B cell (primary cell): ENCODE measurements around the gene IL20. TPM values are rescaled to one million over a fixed set of nuclear protein-coding genes. Genes with fewer than 3 reads are reported as not detected.

ENCODE experiments used
- ATAC-seq: fragments of 200-7000 bp; cut with Tn5 transposase; one replicate; pipeline ENCODE4 v1.10.0; 2021; ENCODE audit warnings: low read depth, mild to moderate bottlenecking, moderate number of reproducible peaks, moderate library complexity
- CTCF ChIA-PET: fragments of 350-600 bp; sonication (Branson Sonifier 250); formaldehyde crosslinking; loops from one replicate; lab custom pipeline; 2021; ENCODE audit warnings: antibody characterized with exemption, inconsistent platforms; lab: Charles Lee
- POLR2A ChIA-PET: fragments of 350-600 bp; sonication (Branson Sonifier 250); formaldehyde crosslinking; loops from one replicate; lab custom pipeline; 2021; ENCODE audit warnings: antibody characterized with exemption; lab: Charles Lee
- DNase-seq: peaks from one replicate; pipeline ENCODE4 v3.0.0; 2013
- H2AFZ ChIP-seq: 2 replicates; pipeline ENCODE4 v1.6.1; 2012; ENCODE audit warnings: mild to moderate bottlenecking, low read depth, low read length; ENCODE audit not compliant: insufficient read depth, poor library complexity, severe bottlenecking
- H3K27ac ChIP-seq, 2 donors: 1 replicate in 1 of 2; 2 replicates in 1 of 2; pipeline ENCODE4 v1.5.1; 2012 to 2013; ENCODE audit warnings: low read length in 2 of 2, mild to moderate bottlenecking in 2 of 2, moderate library complexity in 1 of 2
- H3K27me3 ChIP-seq, 4 experiments: fragments of 200-600 bp in 1 of 4; sonication (generic) in 1 of 4; replicated peaks in 1 of 4; 1 replicate in 2 of 4; 2 replicates in 2 of 4; pipeline versions ENCODE4 v1.6.1 to v1.7.0; 2013 to 2016; ENCODE audit warnings: low read length in 3 of 4, mild to moderate bottlenecking in 2 of 4, mixed read lengths in 1 of 4, moderate library complexity in 1 of 4; ENCODE audit not compliant: insufficient read depth in 4 of 4, control insufficient read depth in 3 of 4; ENCODE audit errors: control extremely low read depth in 1 of 4
- H3K36me3 ChIP-seq, 2 experiments: replicated peaks in 1 of 2; 1 replicate in 1 of 2; 2 replicates in 1 of 2; pipeline versions ENCODE4 v1.6.1 to v1.7.1; 2013; ENCODE audit warnings: low read length in 1 of 2; ENCODE audit not compliant: insufficient read depth in 2 of 2, control insufficient read depth in 1 of 2; ENCODE audit errors: control extremely low read depth in 1 of 2, extremely low read depth in 1 of 2
- H3K4me1 ChIP-seq, 2 donors: fragments of 200-600 bp in 1 of 2; sonication (generic) in 1 of 2; 1 replicate in 1 of 2; 2 replicates in 1 of 2; pipeline versions ENCODE4 v1.5.1 to v1.6.1; 2013 to 2017; ENCODE audit warnings: low read length in 2 of 2; ENCODE audit not compliant: control insufficient read depth in 2 of 2, insufficient read depth in 2 of 2
- H3K4me2 ChIP-seq: replicated peaks from 2 replicates; pipeline ENCODE3; 2012; ENCODE audit warnings: mild to moderate bottlenecking, low read depth, low read length; ENCODE audit not compliant: poor library complexity, severe bottlenecking
- H3K4me3 ChIP-seq, 5 experiments: fragments of 200-600 bp in 1 of 5; sonication (generic) in 1 of 5; 1 replicate in 3 of 5; 2 replicates in 2 of 5; pipeline versions ENCODE4 v1.5.1 to v1.7.0; 2011 to 2016; ENCODE audit warnings: low read length in 4 of 5, mild to moderate bottlenecking in 4 of 5, low read depth in 2 of 5, control low read depth in 1 of 5, moderate library complexity in 1 of 5; ENCODE audit not compliant: insufficient read depth in 1 of 5; ENCODE audit errors: control extremely low read depth in 1 of 5, extremely low read depth in 1 of 5
- H3K79me2 ChIP-seq: fragments of 200-600 bp; sonication (generic); one replicate; pipeline ENCODE4 v1.6.0; 2016; ENCODE audit warnings: low read length; ENCODE audit not compliant: control insufficient read depth, insufficient read depth
- H3K9ac ChIP-seq: fragments of 200-600 bp; sonication (generic); 2 replicates; pipeline ENCODE4 v1.6.1; 2017; ENCODE audit warnings: mild to moderate bottlenecking, low read length, moderate library complexity
- H3K9me3 ChIP-seq, 3 donors: one replicate each; pipeline versions ENCODE4 v1.6.1 to v1.7.1; 2013; ENCODE audit warnings: low read length in 2 of 3; ENCODE audit not compliant: control insufficient read depth in 2 of 3, insufficient read depth in 1 of 3; ENCODE audit errors: control extremely low read depth in 1 of 3
- H4K20me1 ChIP-seq: 2 replicates; pipeline ENCODE4 v1.6.0; 2012; ENCODE audit warnings: mild to moderate bottlenecking, low read length; ENCODE audit not compliant: insufficient read depth, control insufficient read depth, poor library complexity, severe bottlenecking
- H3K27ac Mint-ChIP-seq: one replicate; pipeline ENCODE4 v1.8.0; 2021; ENCODE audit warnings: mixed read lengths
- H3K27me3 Mint-ChIP-seq: one replicate; pipeline ENCODE4 v1.8.0; 2021; ENCODE audit warnings: mixed read lengths
- H3K4me1 Mint-ChIP-seq: one replicate; pipeline ENCODE4 v1.8.0; 2021; ENCODE audit warnings: mixed read lengths
- H3K4me3 Mint-ChIP-seq: one replicate; pipeline ENCODE4 v1.8.0; 2021; ENCODE audit warnings: mixed read lengths
- H3K9me3 Mint-ChIP-seq: one replicate; pipeline ENCODE4 v1.8.0; 2022; ENCODE audit warnings: mixed read lengths; ENCODE audit not compliant: insufficient read depth
- EZH2 ChIP-seq: IDR thresholded peaks from 2 replicates; pipeline ENCODE4 v1.6.1; 2012; ENCODE audit warnings: borderline replicate concordance, low read depth, mild to moderate bottlenecking, moderate library complexity, low read length; ENCODE audit not compliant: insufficient read depth, poor library complexity, severe bottlenecking
- WGBS: methylation state at CpG from one replicate; pipeline ENCODE4 v1.1.5; 2013; ENCODE audit warnings: missing lambda C conversion rate; ENCODE audit not compliant: insufficient coverage; 5-methylcytosine and 5-hydroxymethylcytosine counted together
- intact Hi-C: fragments of 100-400 bp; cut with micrococcal nuclease; formaldehyde crosslinking; loops from one replicate; pipeline ENCODE4 v1.10.0; 2022
- polyA plus RNA-seq: library from polyadenylated mRNA; depleted of rRNA; stranded (reverse); fragments of >200 nt; gene quantifications from 2 replicates; pipeline ENCODE4 v1.2.3, GENCODE V29; 2012
- total RNA-seq, 2 donors: library from RNA; stranded (reverse); fragments of 120-200 nt in 1 of 2; gene quantifications; 1 replicate in 1 of 2; 2 replicates in 1 of 2; pipeline versions ENCODE4 v1.2.3 to v1.2.4, GENCODE V29; 2013 to 2022
- TF ChIP-seq, protein P1 (sequence below): fragments of 200-600 bp; IDR thresholded peaks from one replicate; pipeline ENCODE4 v1.8.0; 2022; ENCODE audit warnings: antibody characterized with exemption, mild to moderate bottlenecking

Gene IL20
- total and polyA plus RNA-seq, 2 donors (not counting 1 experiment from before 2014, with no cell fraction given), result not detected

DNA sequence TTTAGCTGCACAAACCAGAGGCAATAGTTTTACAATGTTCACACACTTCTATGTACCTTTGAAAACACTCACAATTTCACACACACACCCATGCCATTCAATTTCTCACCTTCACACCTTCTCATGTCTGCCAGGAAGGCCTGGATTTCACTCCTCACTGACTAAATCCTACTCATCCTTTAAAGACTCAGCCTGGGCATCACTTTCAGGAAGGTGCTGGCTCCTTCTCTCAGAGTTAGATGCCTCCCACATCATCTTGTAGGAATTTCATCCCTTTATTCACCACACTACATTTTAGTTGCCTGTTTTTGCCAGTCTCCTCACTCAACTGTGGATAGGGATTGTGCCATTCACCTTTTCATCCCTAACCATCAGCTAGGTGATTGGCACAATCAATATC lies 2.3 kb downstream of the IL20 start:
- H3K79me2 ChIP-seq, result no peaks in the 10 kb centered on the region
- intact Hi-C loops, result no loop called here
- no peak overlapping the region for H3K27ac Mint-ChIP-seq
- H3K4me1 Mint-ChIP-seq, result peaks cover 7% of the 10 kb centered on the region
- ATAC-seq, result no peak
- ChIA-PET CTCF (interaction anchor here (0.6 to 2.8 kb wide), 10 partner anchors 10 to 114 kb away, joined by 3 to 12 read pairs (median 4); no protein-coding TSS in a partner anchor), POLR2A (no interaction called here)
- H4K20me1 ChIP-seq, result no peaks in the 10 kb centered on the region
- TF ChIP-seq, protein P1, sequence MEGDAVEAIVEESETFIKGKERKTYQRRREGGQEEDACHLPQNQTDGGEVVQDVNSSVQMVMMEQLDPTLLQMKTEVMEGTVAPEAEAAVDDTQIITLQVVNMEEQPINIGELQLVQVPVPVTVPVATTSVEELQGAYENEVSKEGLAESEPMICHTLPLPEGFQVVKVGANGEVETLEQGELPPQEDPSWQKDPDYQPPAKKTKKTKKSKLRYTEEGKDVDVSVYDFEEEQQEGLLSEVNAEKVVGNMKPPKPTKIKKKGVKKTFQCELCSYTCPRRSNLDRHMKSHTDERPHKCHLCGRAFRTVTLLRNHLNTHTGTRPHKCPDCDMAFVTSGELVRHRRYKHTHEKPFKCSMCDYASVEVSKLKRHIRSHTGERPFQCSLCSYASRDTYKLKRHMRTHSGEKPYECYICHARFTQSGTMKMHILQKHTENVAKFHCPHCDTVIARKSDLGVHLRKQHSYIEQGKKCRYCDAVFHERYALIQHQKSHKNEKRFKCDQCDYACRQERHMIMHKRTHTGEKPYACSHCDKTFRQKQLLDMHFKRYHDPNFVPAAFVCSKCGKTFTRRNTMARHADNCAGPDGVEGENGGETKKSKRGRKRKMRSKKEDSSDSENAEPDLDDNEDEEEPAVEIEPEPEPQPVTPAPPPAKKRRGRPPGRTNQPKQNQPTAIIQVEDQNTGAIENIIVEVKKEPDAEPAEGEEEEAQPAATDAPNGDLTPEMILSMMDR, result no peak
- no peak for TF ChIP-seq EZH2
- no peaks in the 10 kb centered on the region for H3K27me3 ChIP-seq
- H3K36me3 ChIP-seq, result no peaks in the 10 kb centered on the region
- H3K4me3 Mint-ChIP-seq, result no peak overlapping the region
- H3K27ac ChIP-seq, result no peak overlapping the region
- H3K9me3 Mint-ChIP-seq, result no peaks in the 10 kb centered on the region
- no peak overlapping the region for H3K9ac ChIP-seq
- no peak overlapping the region for H3K4me3 ChIP-seq
- H3K9me3 ChIP-seq, result no peaks in the 10 kb centered on the region
- H2AFZ ChIP-seq, result no peak overlapping the region
- no peak overlapping the region for H3K4me2 ChIP-seq
- no peaks in the 10 kb centered on the region for H3K4me1 ChIP-seq
- H3K27me3 Mint-ChIP-seq, result peaks cover 4% of the 10 kb centered on the region
- no peak for DNase-seq

DNA sequence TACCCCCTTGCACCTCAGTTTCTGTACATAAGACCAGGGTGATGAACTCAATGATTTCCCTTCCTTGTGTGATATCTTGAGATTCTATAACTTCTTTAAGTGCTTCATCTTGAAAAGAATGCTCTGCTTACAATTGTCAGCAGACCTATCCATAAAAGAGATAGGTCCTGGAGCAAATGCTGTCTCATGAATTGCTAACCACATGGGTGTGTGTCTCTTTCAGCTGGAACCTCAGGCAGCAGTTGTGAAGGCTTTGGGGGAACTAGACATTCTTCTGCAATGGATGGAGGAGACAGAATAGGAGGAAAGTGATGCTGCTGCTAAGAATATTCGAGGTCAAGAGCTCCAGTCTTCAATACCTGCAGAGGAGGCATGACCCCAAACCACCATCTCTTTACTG lies 2.8 kb downstream of the IL20 start:
- no peaks in the 10 kb centered on the region for H3K4me1 ChIP-seq
- H3K79me2 ChIP-seq, result no peaks in the 10 kb centered on the region
- POLR2A ChIA-PET, result no interaction called here
- no peaks in the 10 kb centered on the region for H3K9me3 ChIP-seq
- peaks cover 3% of the 10 kb centered on the region for H3K27me3 Mint-ChIP-seq
- H3K4me3 Mint-ChIP-seq, result no peak overlapping the region
- H2AFZ ChIP-seq, result no peak overlapping the region
- no peaks in the 10 kb centered on the region for H3K36me3 ChIP-seq
- no peaks in the 10 kb centered on the region for H3K9me3 Mint-ChIP-seq
- no peak for TF ChIP-seq EZH2
- TF ChIP-seq, protein P1, result no peak
- H3K9ac ChIP-seq, result no peak overlapping the region
- ATAC-seq, result no peak
- intact Hi-C loops, result no loop called here
- no CpG with 5 or more reads among the region's 1 CpG for WGBS
- H3K27ac ChIP-seq, result no peak overlapping the region
- no peak overlapping the region for H3K27ac Mint-ChIP-seq
- H3K4me3 ChIP-seq, result no peak overlapping the region
- peaks cover 7% of the 10 kb centered on the region for H3K4me1 Mint-ChIP-seq
- DNase-seq, result no peak
- H3K27me3 ChIP-seq, result no peaks in the 10 kb centered on the region
- CTCF ChIA-PET, result interaction anchor here (1.1 to 2.8 kb wide), 5 partner anchors 11 to 67 kb away, joined by 3 to 12 read pairs (median 8); no protein-coding TSS in a partner anchor
- H4K20me1 ChIP-seq, result no peaks in the 10 kb centered on the region
- no peak overlapping the region for H3K4me2 ChIP-seq
